ENCODE measurements around the gene TGFBI. TPM values are rescaled to one million over a fixed set of nuclear protein-coding genes. Genes with fewer than 3 reads are reported as not detected.

Gene TGFBI
- total and polyA plus RNA-seq, 2 donors (not counting 1 experiment from before 2014, with no cell fraction given), result 398 to 889 TPM

DNA sequence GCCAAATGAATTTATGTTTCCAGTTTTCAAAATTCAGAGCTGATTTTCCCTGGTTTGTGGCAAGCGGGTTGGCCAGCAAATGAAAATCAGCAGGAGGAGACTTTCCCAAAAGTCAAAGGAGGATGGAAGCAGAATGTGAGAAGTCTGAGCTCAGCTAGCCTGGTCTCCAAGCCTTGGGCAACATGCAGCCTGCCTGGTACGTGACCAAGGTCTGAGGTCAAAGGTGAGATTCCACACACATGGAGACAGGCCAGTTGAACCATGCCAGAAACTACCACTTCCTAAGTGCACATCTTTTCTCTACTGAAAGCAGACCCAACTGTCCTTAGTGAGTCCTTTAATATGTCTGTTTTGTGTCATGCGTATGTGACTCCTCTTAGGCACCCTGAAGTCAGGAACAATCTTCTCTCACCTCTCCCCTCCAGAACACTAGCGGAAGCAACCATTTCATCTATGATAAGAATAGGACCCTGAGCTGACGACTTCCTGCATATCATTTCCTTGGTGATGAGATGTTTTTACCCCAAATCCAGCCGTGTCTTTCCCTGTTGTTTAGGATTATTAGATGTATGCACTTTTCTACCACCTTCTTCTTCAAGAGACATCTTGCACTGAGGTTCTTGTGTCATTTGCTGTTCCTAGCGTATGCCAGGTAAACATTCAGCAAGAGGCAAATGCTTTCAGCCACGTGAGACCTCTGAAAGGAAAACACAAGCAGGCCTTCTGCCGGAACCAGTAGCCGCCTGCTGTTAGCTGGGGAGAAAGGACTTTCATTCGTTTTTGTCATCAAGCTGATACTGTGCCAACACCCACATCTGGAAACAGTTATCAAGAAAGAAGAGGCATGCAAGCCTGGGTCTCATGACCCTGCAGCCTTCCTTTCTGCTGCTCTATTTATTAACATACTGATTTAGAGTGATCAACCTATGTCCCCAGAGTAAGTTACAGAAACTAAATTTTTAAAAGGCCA lies 9.7 kb upstream of the TGFBI start:
- Histone ChIP-seq H3K27me3 (ENCODE audit: control insufficient read depth, insufficient read depth, low read length) (no peaks in the 10 kb centered on the region), H3K4me3 (replicated peaks in 1 of 4; ENCODE audit: control extremely low read depth in 1 of 4, insufficient read depth in 1 of 4, low read depth in 3 of 4, low read length in 4 of 4) (no peak overlapping the region), H4K20me1 (ENCODE audit: control insufficient read depth, extremely low read depth, insufficient read depth, low read length) (no peaks in the 10 kb centered on the region), H3K4me1 (ENCODE audit: control insufficient read depth, extremely low read depth, insufficient read depth, low read length) (peaks cover 44% of the 10 kb centered on the region), H3K9ac (ENCODE audit: insufficient read depth, low read length) (no peak overlapping the region), H3K36me3 (ENCODE audit: control insufficient read depth, insufficient read depth, low read length) (no peaks in the 10 kb centered on the region), H3K79me2 (ENCODE audit: control insufficient read depth, insufficient read depth, low read length) (no peaks in the 10 kb centered on the region), H2AFZ (ENCODE audit: low read length) (no peak overlapping the region), H3K27ac (ENCODE audit: insufficient read depth, low read length) (peak overlapping the region; percentile 93), H3K9me3 (ENCODE audit: control insufficient read depth, insufficient read depth, low read depth, low read length) (no peaks in the 10 kb centered on the region), H3K4me2 (ENCODE audit: extremely low read depth, insufficient read depth, low read length) (peak overlapping the region; percentile 53)
- DNase-seq (ENCODE audit: low read depth in 2 of 2), result peak; percentile 97 to 98
- no peak for TF ChIP-seq EZH2 (IDR thresholded peaks at IDR 0.05; ENCODE audit: low read length, missing control alignments)
- TF ChIP-seq, protein P1, sequence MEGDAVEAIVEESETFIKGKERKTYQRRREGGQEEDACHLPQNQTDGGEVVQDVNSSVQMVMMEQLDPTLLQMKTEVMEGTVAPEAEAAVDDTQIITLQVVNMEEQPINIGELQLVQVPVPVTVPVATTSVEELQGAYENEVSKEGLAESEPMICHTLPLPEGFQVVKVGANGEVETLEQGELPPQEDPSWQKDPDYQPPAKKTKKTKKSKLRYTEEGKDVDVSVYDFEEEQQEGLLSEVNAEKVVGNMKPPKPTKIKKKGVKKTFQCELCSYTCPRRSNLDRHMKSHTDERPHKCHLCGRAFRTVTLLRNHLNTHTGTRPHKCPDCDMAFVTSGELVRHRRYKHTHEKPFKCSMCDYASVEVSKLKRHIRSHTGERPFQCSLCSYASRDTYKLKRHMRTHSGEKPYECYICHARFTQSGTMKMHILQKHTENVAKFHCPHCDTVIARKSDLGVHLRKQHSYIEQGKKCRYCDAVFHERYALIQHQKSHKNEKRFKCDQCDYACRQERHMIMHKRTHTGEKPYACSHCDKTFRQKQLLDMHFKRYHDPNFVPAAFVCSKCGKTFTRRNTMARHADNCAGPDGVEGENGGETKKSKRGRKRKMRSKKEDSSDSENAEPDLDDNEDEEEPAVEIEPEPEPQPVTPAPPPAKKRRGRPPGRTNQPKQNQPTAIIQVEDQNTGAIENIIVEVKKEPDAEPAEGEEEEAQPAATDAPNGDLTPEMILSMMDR (conservative IDR thresholded peaks at IDR 0.05 in 1 of 2, IDR thresholded peaks at IDR 0.05 in 1 of 2; ENCODE audit: low read depth in 1 of 2, low read length in 2 of 2), result peak; percentile 51 to 62

DNA sequence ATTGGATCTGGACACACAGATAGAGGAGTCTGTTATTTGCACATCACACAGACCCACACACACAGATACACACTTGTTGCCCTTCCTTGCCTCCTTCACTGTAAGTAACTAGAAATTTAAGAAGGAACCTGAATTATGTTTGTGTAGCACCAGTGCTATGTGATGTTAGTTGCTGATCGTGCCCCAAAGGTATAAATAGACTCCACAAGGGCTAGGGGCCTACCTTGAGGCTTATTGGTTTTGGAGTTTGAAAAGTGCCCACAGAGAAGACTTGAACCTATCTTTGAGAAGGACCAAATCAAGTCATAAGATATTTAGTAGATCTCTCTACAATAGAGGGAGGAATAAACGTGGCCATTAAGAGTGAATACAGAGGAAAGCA lies 8.8 kb upstream of the TGFBI start:
- Histone ChIP-seq H3K4me2 (ENCODE audit: extremely low read depth, insufficient read depth, low read length) (peak overlapping the region; percentile 33), H2AFZ (ENCODE audit: low read length) (no peak overlapping the region), H3K9me3 (ENCODE audit: control insufficient read depth, insufficient read depth, low read depth, low read length) (no peaks in the 10 kb centered on the region), H3K9ac (ENCODE audit: insufficient read depth, low read length) (peak overlapping the region; percentile 41), H3K27ac (ENCODE audit: insufficient read depth, low read length) (peak overlapping the region; percentile 93), H3K27me3 (ENCODE audit: control insufficient read depth, insufficient read depth, low read length) (no peaks in the 10 kb centered on the region), H4K20me1 (ENCODE audit: control insufficient read depth, extremely low read depth, insufficient read depth, low read length) (no peaks in the 10 kb centered on the region), H3K79me2 (ENCODE audit: control insufficient read depth, insufficient read depth, low read length) (no peaks in the 10 kb centered on the region), H3K36me3 (ENCODE audit: control insufficient read depth, insufficient read depth, low read length) (no peaks in the 10 kb centered on the region), H3K4me3 (replicated peaks in 1 of 4; ENCODE audit: control extremely low read depth in 1 of 4, insufficient read depth in 1 of 4, low read depth in 3 of 4, low read length in 4 of 4) (peak overlapping the region in 1 of 4 experiments; percentile 2), H3K4me1 (ENCODE audit: control insufficient read depth, extremely low read depth, insufficient read depth, low read length) (peaks cover 44% of the 10 kb centered on the region)
- no peak for DNase-seq (ENCODE audit: low read depth in 2 of 2)
- TF ChIP-seq, protein P1 (conservative IDR thresholded peaks at IDR 0.05 in 1 of 2, IDR thresholded peaks at IDR 0.05 in 1 of 2; ENCODE audit: low read depth in 1 of 2, low read length in 2 of 2), result no peak
- no peak for TF ChIP-seq EZH2 (IDR thresholded peaks at IDR 0.05; ENCODE audit: low read length, missing control alignments)

DNA sequence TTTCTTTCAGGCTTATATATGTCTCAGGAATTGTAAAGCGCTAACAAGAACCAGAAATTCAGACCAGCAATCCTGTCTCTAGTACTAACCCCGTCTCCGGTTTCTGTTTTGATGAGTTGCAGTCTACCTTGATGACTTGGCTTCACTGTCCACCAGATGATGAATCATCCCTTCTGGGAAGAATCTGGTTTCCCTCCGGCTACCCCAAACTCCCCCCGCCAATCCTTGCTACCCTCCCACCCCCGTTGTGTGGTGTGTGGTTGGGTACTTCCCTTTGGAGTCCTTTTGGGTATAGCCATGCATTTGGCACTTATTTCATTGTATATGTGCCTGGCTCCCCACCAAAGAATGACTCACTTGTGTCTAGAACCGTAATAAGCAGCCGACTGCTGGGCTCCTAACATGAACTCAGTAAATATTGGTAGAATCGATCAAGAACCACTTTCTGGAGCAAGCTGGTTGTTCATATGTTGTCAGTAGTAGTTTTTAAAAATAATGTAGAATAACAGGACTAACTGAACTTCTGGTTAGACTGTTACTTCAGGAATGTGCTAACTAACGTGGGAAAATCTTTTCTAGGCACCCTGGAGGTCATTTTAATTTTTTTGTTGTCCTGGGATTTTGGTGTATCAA lies 8.3 kb upstream of the TGFBI start:
- Histone ChIP-seq H3K9me3 (ENCODE audit: control insufficient read depth, insufficient read depth, low read depth, low read length) (no peaks in the 10 kb centered on the region), H3K9ac (ENCODE audit: insufficient read depth, low read length) (no peak overlapping the region), H3K4me1 (ENCODE audit: control insufficient read depth, extremely low read depth, insufficient read depth, low read length) (peaks cover 43% of the 10 kb centered on the region), H4K20me1 (ENCODE audit: control insufficient read depth, extremely low read depth, insufficient read depth, low read length) (no peaks in the 10 kb centered on the region), H3K4me3 (replicated peaks in 1 of 4; ENCODE audit: control extremely low read depth in 1 of 4, insufficient read depth in 1 of 4, low read depth in 3 of 4, low read length in 4 of 4) (no peak overlapping the region), H3K27me3 (ENCODE audit: control insufficient read depth, insufficient read depth, low read length) (no peaks in the 10 kb centered on the region), H3K36me3 (ENCODE audit: control insufficient read depth, insufficient read depth, low read length) (no peaks in the 10 kb centered on the region), H3K4me2 (ENCODE audit: extremely low read depth, insufficient read depth, low read length) (peak overlapping the region; percentile 33), H3K27ac (ENCODE audit: insufficient read depth, low read length) (peak overlapping the region; percentile 93), H2AFZ (ENCODE audit: low read length) (no peak overlapping the region), H3K79me2 (ENCODE audit: control insufficient read depth, insufficient read depth, low read length) (no peaks in the 10 kb centered on the region)
- peak; percentile 96 to 99 for DNase-seq (ENCODE audit: low read depth in 2 of 2)
- TF ChIP-seq EZH2 (IDR thresholded peaks at IDR 0.05; ENCODE audit: low read length, missing control alignments), result no peak
- TF ChIP-seq, protein P1 (conservative IDR thresholded peaks at IDR 0.05 in 1 of 2, IDR thresholded peaks at IDR 0.05 in 1 of 2; ENCODE audit: low read depth in 1 of 2, low read length in 2 of 2), result no peak

Measured in fibroblast of lung (primary cell).